MCF 10A (cell line): ENCODE results near the gene HSPA2. TPM values are rescaled to one million over a fixed set of nuclear protein-coding genes. Genes with fewer than 3 reads are reported as not detected.

Experiments used
- Bru-seq: library from RNA; stranded (reverse); fragments of 400-500 nt; gene quantifications from one replicate; lab custom pipeline; 2021; lab: Mats Ljungman, UMichigan
- BruChase-seq, 2 experiments: library from RNA; stranded (reverse); fragments of 400-500 nt; gene quantifications; one replicate each; lab custom pipeline; 2021; lab: Mats Ljungman, UMichigan
- BruUV-seq: library from RNA; stranded (reverse); fragments of 400-500 nt; replicated peaks from 2 replicates; lab custom pipeline; 2021; lab: Mats Ljungman, UMichigan
- CTCF ChIA-PET: fragments of 300-600 bp; sonication (Branson Sonifier 250); formaldehyde crosslinking; extraction: SDS; loops from one replicate; lab custom pipeline; 2021; ENCODE audit warnings: antibody characterized with exemption, inconsistent platforms; lab: Yijun Ruan, JAX
- POLR2A ChIA-PET: fragments of 300-600, 350-650 bp; sonication (Branson Sonifier 250); formaldehyde crosslinking; extraction: SDS; loops from one replicate; lab custom pipeline; 2020; ENCODE audit warnings: antibody characterized with exemption, inconsistent platforms; lab: Yijun Ruan, JAX
- DNase-seq: peaks from one replicate; pipeline ENCODE4 v3.0.0-alpha.2; 2018; ENCODE audit not compliant: unreplicated experiment
- H3K27ac Mint-ChIP-seq: one replicate; pipeline ENCODE4 v1.8.0; 2022; ENCODE audit warnings: mild to moderate bottlenecking, low read depth, mixed read lengths; ENCODE audit not compliant: unreplicated experiment
- H3K27me3 Mint-ChIP-seq: one replicate; pipeline ENCODE4 v1.8.0; 2022; ENCODE audit warnings: mixed read lengths; ENCODE audit not compliant: insufficient read depth, unreplicated experiment
- H3K36me3 Mint-ChIP-seq: one replicate; pipeline ENCODE4 v1.8.0; 2022; ENCODE audit warnings: mild to moderate bottlenecking, moderate library complexity, mixed read lengths; ENCODE audit not compliant: insufficient read depth, unreplicated experiment
- H3K4me1 Mint-ChIP-seq: one replicate; pipeline ENCODE4 v1.8.0; 2022; ENCODE audit warnings: mixed read lengths; ENCODE audit not compliant: insufficient read depth, unreplicated experiment
- H3K4me3 Mint-ChIP-seq: one replicate; pipeline ENCODE4 v1.8.0; 2022; ENCODE audit warnings: mild to moderate bottlenecking, moderate library complexity, mixed read lengths; ENCODE audit not compliant: unreplicated experiment
- H3K9me3 Mint-ChIP-seq: one replicate; pipeline ENCODE4 v1.8.0; 2022; ENCODE audit warnings: mixed read lengths; ENCODE audit not compliant: unreplicated experiment
- intact Hi-C: fragments of 100-400 bp; cut with micrococcal nuclease; formaldehyde crosslinking; loops from 2 replicates; pipeline ENCODE4 v1.14.1; 2022
- long read RNA-seq: library from polyadenylated mRNA; stranded (forward); transcript quantifications from one replicate; pipeline ENCODE4 v2.0.0, GENCODE V29; 2022
- total RNA-seq: library from RNA; stranded (reverse); gene quantifications from 2 replicates; pipeline ENCODE4 v1.2.3, GENCODE V29; 2022
- TF ChIP-seq, protein P1 (sequence below): fragments of 200-600 bp; IDR thresholded peaks from one replicate; pipeline ENCODE4 v1.8.0; 2022; ENCODE audit warnings: antibody characterized with exemption, mild to moderate bottlenecking; ENCODE audit not compliant: unreplicated experiment

HSPA2 gene
- total RNA-seq: 0.51 and 0.56 TPM in 2 replicates
- Bru-seq, nascent RNA: percentile 35 among the genes with signal in this experiment
- percentile 39 among the genes with signal in this experiment for BruChase-seq, experiment 1, labeled RNA remaining after a 6-hour chase
- percentile 39 among the genes with signal in this experiment for BruChase-seq, experiment 2, labeled RNA remaining after a 2-hour chase
- long read RNA-seq, partial matches to known transcripts: 0 of 2 reads
- long read RNA-seq, other reads (novel, unspliced or antisense): 0 of 2 reads

GRCh38 chr14:64540208-64541202 is at the start of gene HSPA2:
Gene HSPA2 (plus strand): TSS chr14:64540741. CDS start chr14:64540850, 109 bp downstream.
- Mint-ChIP-seq H3K27me3 (no peaks in the 10 kb centered on the region), H3K4me3 (peak within 1 kb of the TSS; percentile 80), H3K4me1 (peaks cover 12% of the 10 kb centered on the region), H3K9me3 (no peaks in the 10 kb centered on the region), H3K36me3 (peaks cover 10% of the 10 kb centered on the region), H3K27ac (peak within 1 kb of the TSS; percentile 74)
- ChIA-PET CTCF (interaction anchor here (0.5 to 5.9 kb wide), 31 partner anchors 8 to 842 kb away, joined by 3 to 53 read pairs (median 4); partner anchors contain the start of gene PPP1R36), POLR2A (interaction anchor here (0.7 to 3.5 kb wide), 28 partner anchors 10 to 437 kb away, joined by 3 to 24 read pairs (median 5); partner anchors contain the start of genes ZBTB1 and ZBTB25)
- TF ChIP-seq, protein P1, sequence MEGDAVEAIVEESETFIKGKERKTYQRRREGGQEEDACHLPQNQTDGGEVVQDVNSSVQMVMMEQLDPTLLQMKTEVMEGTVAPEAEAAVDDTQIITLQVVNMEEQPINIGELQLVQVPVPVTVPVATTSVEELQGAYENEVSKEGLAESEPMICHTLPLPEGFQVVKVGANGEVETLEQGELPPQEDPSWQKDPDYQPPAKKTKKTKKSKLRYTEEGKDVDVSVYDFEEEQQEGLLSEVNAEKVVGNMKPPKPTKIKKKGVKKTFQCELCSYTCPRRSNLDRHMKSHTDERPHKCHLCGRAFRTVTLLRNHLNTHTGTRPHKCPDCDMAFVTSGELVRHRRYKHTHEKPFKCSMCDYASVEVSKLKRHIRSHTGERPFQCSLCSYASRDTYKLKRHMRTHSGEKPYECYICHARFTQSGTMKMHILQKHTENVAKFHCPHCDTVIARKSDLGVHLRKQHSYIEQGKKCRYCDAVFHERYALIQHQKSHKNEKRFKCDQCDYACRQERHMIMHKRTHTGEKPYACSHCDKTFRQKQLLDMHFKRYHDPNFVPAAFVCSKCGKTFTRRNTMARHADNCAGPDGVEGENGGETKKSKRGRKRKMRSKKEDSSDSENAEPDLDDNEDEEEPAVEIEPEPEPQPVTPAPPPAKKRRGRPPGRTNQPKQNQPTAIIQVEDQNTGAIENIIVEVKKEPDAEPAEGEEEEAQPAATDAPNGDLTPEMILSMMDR: peak; percentile 67
- intact Hi-C loops: loop anchor here (1.0 to 2.0 kb wide), 3 partner anchors 37 to 224 kb away; partner anchors contain the start of gene ZBTB25
- BruUV-seq: TSS peak; percentile 31
- peak; percentile 99 for DNase-seq

GRCh38 chr14:64491637-64492036 is 48.9 kb upstream of the HSPA2 start:
- Mint-ChIP-seq H3K27ac (no peak overlapping the region), H3K4me1 (no peaks in the 10 kb centered on the region), H3K4me3 (no peak overlapping the region), H3K27me3 (no peaks in the 10 kb centered on the region), H3K9me3 (no peaks in the 10 kb centered on the region), H3K36me3 (peaks cover 46% of the 10 kb centered on the region)
- no TSS peak for BruUV-seq
- TF ChIP-seq, protein P1: no peak
- ChIA-PET POLR2A (interaction anchor here (5.9 kb wide), 1 partner anchor 10 kb away, joined by 36 read pairs; the partner anchor contains the start of gene ZBTB25), CTCF (interaction anchor here (0.6 to 2.7 kb wide), 6 partner anchors 9 to 291 kb away, joined by 3 to 12 read pairs (median 4); no protein-coding TSS in a partner anchor)
- no peak for DNase-seq
- intact Hi-C loops: no loop called here

DNA sequence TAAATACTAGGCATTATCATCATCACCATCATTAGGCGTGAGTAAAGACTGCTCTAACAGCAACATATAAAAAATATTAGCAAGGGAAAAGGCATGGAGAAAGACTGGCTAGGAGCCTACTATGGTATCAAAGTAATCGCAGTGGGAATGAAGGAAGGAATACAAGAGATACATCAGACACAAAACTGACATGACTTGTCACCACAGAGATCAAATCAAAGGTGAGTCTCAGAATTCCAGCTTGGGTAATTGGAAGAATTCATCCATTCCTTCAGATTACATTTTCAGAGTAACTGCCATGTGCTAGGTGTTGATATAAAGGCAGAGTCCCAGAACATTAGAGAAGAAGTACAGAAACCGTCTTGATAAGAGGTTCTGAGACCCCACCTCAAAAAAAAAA is 47.1 kb upstream of the HSPA2 start:
- TF ChIP-seq, protein P1: no peak
- intact Hi-C loops: no loop called here
- DNase-seq: no peak
- Mint-ChIP-seq H3K27ac (peak overlapping the region; percentile 10), H3K9me3 (no peaks in the 10 kb centered on the region), H3K36me3 (peaks cover 34% of the 10 kb centered on the region), H3K27me3 (no peaks in the 10 kb centered on the region), H3K4me1 (no peaks in the 10 kb centered on the region), H3K4me3 (no peak overlapping the region)
- POLR2A ChIA-PET: interaction anchor here (0.7 to 2.0 kb wide), 3 partner anchors 11 to 29 kb away, joined by 3 to 9 read pairs (median 4); partner anchors contain the start of gene ZBTB1
- CTCF ChIA-PET: interaction anchor here (1.0 to 1.1 kb wide), 2 partner anchors 10 to 181 kb away, joined by 3 read pairs; no protein-coding TSS in a partner anchor
- no TSS peak for BruUV-seq
